Dendritic cell treated with granulocyte-macrophage colony-stimulating factor and Interleukin-4, amounts not matched to agents 40 ng/mL and 50 ng/mL, for 4 days (primary cell): ENCODE results near the gene GRB2.
"Not testable (repeated sequence)": the region's sequence is repeated elsewhere in the genome, so short reads cannot be mapped to it uniquely, and the experiment has no call there.

Experiments
- H3K27ac Mint-ChIP-seq: one replicate; pipeline ENCODE4 v1.8.0; 2022; ENCODE audit warnings: mild to moderate bottlenecking, mixed read lengths
- H3K27me3 Mint-ChIP-seq: one replicate; pipeline ENCODE4 v1.8.0; 2022; ENCODE audit warnings: mild to moderate bottlenecking, mixed read lengths
- H3K36me3 Mint-ChIP-seq: one replicate; pipeline ENCODE4 v1.8.0; 2022; ENCODE audit warnings: low read depth, mixed read lengths
- H3K4me1 Mint-ChIP-seq: one replicate; pipeline ENCODE4 v1.8.0; 2022; ENCODE audit warnings: low read depth, mixed read lengths
- H3K4me3 Mint-ChIP-seq: one replicate; pipeline ENCODE4 v1.8.0; 2022; ENCODE audit warnings: mild to moderate bottlenecking, moderate library complexity, mixed read lengths
- H3K9me3 Mint-ChIP-seq: one replicate; pipeline ENCODE4 v1.8.0; 2022; ENCODE audit warnings: mixed read lengths
- intact Hi-C: fragments of 100-400 bp; cut with micrococcal nuclease; formaldehyde crosslinking; loops from one replicate; pipeline ENCODE4 v1.15.0; 2022

Gene GRB2

DNA sequence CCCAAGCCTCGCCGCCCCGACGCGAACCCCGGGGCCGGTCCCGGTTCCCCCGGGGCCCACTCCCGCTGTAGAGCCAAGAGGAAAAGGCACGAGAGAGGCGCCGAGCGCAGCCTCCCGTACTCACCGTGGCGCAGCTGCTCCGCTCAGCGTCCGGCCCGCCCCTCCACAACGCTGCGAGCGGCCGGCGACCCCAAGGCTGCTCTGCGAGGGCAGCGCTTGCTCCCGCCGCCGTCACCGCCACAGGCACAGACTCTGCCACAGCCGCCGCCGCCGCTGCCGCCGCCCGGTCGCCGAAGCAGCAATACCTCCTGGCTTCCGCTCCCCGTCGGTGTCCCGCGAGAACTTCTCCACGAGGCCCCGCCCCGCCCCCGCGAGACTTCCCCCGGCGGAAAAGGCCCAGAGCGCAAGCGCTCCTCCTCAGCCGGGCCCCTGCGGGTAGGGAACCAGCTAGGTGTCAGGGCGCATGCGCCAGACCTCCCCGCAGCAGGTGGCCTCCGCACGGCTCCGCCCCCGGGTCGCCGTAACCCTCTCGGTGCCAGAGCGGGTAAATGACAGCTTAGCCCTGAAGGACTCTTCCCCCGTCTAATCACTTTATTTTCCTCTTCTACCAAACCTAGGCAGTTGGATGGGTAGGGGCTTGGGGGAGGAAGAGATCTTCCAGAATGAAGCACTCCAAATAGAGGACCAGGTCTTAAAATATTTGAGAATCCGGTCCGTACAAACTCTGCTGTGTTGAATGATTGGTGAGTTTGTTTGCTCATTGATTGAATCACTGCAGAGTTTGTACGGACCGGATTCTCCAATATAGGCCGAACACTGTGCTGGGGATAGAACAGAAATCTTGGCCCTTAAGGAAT, at the start of gene GRB2:
Gene GRB2 (minus strand): TSS at position 314 of the 857 bp plus-strand sequence. CDS start 12,050 bp downstream, outside the sequence.
- no peaks in the 10 kb centered on the region for H3K9me3 Mint-ChIP-seq
- peak within 1 kb of the TSS; percentile 97 for H3K4me3 Mint-ChIP-seq
- H3K27ac Mint-ChIP-seq, result peak within 1 kb of the TSS; percentile 97
- intact Hi-C loops, result loop anchor here (2.0 kb wide), 2 partner anchors 83 to 117 kb away; partner anchors contain the start of gene SLC25A19
- peaks cover 28% of the 10 kb centered on the region for H3K4me1 Mint-ChIP-seq
- H3K36me3 Mint-ChIP-seq, result peaks cover 30% of the 10 kb centered on the region
- no peaks in the 10 kb centered on the region for H3K27me3 Mint-ChIP-seq

DNA sequence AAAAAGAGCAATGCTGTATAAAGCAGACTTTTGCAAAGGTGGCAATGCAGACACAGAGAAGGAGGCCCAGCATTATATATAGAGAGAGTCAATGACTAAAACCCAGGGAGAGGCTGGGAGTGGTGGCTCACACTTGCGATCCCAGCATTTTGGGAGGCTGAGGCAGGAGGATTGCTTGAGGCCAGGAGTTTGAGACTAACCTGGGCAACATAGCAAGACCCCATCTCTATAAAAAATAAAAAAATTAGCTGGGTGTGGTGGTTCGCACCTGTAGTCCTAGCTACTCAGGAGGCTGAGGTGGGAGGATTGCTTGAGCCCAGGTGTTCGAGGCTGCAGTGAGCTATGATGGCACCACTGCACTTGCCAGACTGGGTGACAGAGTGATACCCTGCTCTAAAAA, 49.2 kb upstream of the GRB2 start:
- H3K9me3 Mint-ChIP-seq, intact Hi-C loops, H3K27ac Mint-ChIP-seq, H3K4me3 Mint-ChIP-seq, H3K27me3 Mint-ChIP-seq: not testable (repeated sequence)
- H3K36me3 Mint-ChIP-seq, result peaks cover 10% of the 10 kb centered on the region
- H3K4me1 Mint-ChIP-seq, result peaks cover 35% of the 10 kb centered on the region

DNA sequence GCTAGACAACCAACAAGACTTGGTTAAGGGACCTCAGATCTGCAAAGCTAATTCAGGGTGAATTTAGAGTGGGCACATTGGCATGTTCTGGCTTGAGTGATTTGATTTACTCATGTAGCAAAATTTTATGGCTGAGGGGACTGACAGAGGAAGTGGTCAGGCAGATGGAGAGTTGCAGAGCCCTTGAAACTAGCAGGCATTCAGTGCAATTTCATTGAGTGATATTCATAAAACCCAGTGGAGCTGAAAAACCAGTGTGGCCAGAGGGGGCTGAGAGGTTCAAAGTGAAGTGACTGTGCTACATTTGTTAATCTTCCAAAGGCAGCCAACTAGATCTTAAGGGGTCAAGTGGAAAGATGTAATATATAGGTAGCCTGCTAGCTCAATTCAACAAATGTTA, 48.7 kb upstream of the GRB2 start:
- no peaks in the 10 kb centered on the region for H3K9me3 Mint-ChIP-seq
- H3K27ac Mint-ChIP-seq, result no peak overlapping the region
- H3K27me3 Mint-ChIP-seq, result no peaks in the 10 kb centered on the region
- peaks cover 10% of the 10 kb centered on the region for H3K36me3 Mint-ChIP-seq
- H3K4me3 Mint-ChIP-seq, result no peak overlapping the region
- intact Hi-C loops, result no loop called here
- peaks cover 30% of the 10 kb centered on the region for H3K4me1 Mint-ChIP-seq

DNA sequence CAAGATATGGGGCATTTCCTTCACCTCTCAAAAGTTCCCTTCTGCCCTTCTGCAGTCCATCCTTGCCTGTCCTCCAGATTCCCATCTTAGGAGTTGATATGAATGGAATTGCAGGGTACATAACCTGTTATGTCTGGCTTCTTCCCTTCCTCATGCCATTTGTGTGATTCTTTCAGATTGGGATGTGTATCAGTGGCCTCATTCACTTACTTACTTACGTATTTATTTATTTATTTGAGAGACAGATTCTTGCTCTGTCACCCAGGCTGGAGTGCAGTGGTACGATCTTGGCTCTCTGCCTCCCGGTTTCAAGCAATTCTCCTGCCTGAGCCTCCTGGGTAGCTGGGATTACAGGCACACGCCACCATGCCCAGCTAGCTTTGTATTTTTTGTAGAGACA, 44.8 kb upstream of the GRB2 start:
- peaks cover 8% of the 10 kb centered on the region for H3K4me1 Mint-ChIP-seq
- intact Hi-C loops, result no loop called here
- no peaks in the 10 kb centered on the region for H3K36me3 Mint-ChIP-seq
- H3K27ac Mint-ChIP-seq, result no peak overlapping the region
- H3K27me3 Mint-ChIP-seq, result no peaks in the 10 kb centered on the region
- no peak overlapping the region for H3K4me3 Mint-ChIP-seq
- H3K9me3 Mint-ChIP-seq, result no peaks in the 10 kb centered on the region

- H3K9me3 Mint-ChIP-seq, result no peaks in the 10 kb centered on the region
- H3K27ac Mint-ChIP-seq, result no peak overlapping the region
- no peaks in the 10 kb centered on the region for H3K36me3 Mint-ChIP-seq
- H3K4me3 Mint-ChIP-seq, result no peak overlapping the region
- intact Hi-C loops, result no loop called here
- no peaks in the 10 kb centered on the region for H3K4me1 Mint-ChIP-seq
- no peaks in the 10 kb centered on the region for H3K27me3 Mint-ChIP-seq
Observed at GRCh38 chr17:75447951-75448856, 42.7 kb upstream of the GRB2 start.

- H3K27me3 Mint-ChIP-seq, H3K4me3 Mint-ChIP-seq, H3K4me1 Mint-ChIP-seq, H3K36me3 Mint-ChIP-seq, H3K9me3 Mint-ChIP-seq, intact Hi-C loops, H3K27ac Mint-ChIP-seq: not testable (repeated sequence)
Observed at GRCh38 chr17:75445896-75446295, 40.4 kb upstream of the GRB2 start.

GRCh38 chr17:75445296-75445695, 39.8 kb upstream of the GRB2 start:
- Mint-ChIP-seq H3K4me1 (no peaks in the 10 kb centered on the region), H3K9me3 (no peaks in the 10 kb centered on the region), H3K4me3 (no peak overlapping the region), H3K36me3 (no peaks in the 10 kb centered on the region), H3K27me3 (no peaks in the 10 kb centered on the region), H3K27ac (no peak overlapping the region)
- intact Hi-C loops, result no loop called here

GRCh38 chr17:75442168-75443103, 37.0 kb upstream of the GRB2 start:
- Mint-ChIP-seq H3K27me3 (no peaks in the 10 kb centered on the region), H3K36me3 (no peaks in the 10 kb centered on the region), H3K4me3 (no peak overlapping the region), H3K9me3 (no peaks in the 10 kb centered on the region), H3K4me1 (no peaks in the 10 kb centered on the region), H3K27ac (no peak overlapping the region)
- intact Hi-C loops, result no loop called here

- peaks cover 2% of the 10 kb centered on the region for H3K27me3 Mint-ChIP-seq
- H3K4me1 Mint-ChIP-seq, result peaks cover 4% of the 10 kb centered on the region
- H3K9me3 Mint-ChIP-seq, result no peaks in the 10 kb centered on the region
- no peak overlapping the region for H3K27ac Mint-ChIP-seq
- H3K4me3 Mint-ChIP-seq, result no peak overlapping the region
- intact Hi-C loops, result no loop called here
- no peaks in the 10 kb centered on the region for H3K36me3 Mint-ChIP-seq
Observed at GRCh38 chr17:75440738-75441448, 35.4 kb upstream of the GRB2 start.

DNA sequence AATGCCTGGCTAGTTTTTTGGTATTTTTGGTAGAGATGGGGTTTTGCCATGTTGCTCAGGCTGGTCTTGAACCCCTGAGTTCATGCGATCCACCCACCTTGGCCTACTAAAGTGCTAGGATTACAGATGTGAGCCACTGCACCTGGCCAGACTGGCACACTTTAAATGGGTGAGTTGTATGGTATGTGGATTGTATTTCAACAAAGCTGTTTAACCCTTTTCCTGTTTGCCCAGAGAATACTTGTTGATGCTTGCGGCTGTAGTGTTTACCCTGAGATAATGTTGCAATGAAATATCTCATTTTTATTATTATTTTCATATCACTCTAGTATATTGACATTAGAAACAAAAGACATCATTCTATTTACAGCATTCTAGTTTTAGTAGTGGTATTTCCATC, 33.8 kb upstream of the GRB2 start:
- Mint-ChIP-seq H3K27ac (no peak overlapping the region), H3K9me3 (no peaks in the 10 kb centered on the region), H3K4me3 (no peak overlapping the region), H3K27me3 (peaks cover 5% of the 10 kb centered on the region), H3K36me3 (no peaks in the 10 kb centered on the region), H3K4me1 (peaks cover 5% of the 10 kb centered on the region)
- intact Hi-C loops, result no loop called here

DNA sequence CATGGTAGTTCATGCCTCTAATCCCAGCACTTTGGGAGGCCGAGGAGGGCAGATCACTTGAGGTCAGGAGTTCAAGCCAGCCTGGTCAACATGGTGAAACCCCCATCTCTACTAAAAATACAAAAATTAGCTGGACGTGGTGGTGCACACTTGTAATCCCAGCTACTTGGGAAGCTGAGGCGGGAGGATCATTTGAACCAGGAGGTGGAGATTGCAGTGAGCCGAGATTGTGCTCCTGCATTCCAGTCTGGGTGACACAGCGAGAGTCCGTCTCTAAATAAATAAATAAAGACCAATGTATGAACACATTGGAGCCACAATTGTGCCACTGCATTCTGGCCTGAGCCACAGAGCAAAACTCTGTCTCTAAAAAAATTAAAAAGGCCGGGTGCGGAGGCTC, 31.9 kb upstream of the GRB2 start:
- H3K9me3 Mint-ChIP-seq, H3K36me3 Mint-ChIP-seq, H3K27me3 Mint-ChIP-seq, H3K4me1 Mint-ChIP-seq, H3K4me3 Mint-ChIP-seq, intact Hi-C loops, H3K27ac Mint-ChIP-seq: not testable (repeated sequence)

- intact Hi-C loops, H3K36me3 Mint-ChIP-seq, H3K4me3 Mint-ChIP-seq: not testable (repeated sequence)
Observed at GRCh38 chr17:75434433-75434832, 29.0 kb upstream of the GRB2 start.

DNA sequence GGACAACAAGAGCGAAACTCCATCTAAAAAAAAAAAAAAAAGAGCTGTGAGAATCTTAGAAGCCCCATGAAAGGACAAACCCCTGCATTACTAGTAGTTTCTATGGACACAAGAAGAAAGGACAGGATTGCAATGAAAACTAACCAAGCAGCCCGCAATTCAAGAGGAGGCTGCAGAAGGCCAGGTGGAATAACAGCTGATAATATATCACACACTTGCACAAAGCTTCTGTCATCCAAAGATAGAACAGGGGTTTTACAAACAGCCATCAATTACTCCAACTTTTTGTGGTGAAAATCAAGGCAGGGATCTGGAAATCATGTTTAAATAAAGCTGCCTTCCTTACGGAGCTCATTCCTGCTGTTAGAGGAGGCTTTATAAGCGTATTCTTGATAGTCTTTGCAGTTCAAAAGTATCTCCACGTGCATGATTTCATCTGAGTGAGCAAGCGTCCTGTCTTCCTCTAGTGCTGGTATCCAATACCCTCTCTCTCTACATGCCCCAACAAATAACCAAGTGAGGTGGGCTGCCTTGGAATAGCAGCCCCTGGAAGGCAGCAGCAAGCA, 27.8 kb upstream of the GRB2 start:
- Mint-ChIP-seq H3K36me3 (no peaks in the 10 kb centered on the region), H3K4me1 (peaks cover 17% of the 10 kb centered on the region), H3K4me3 (no peak overlapping the region), H3K27ac (no peak overlapping the region), H3K27me3 (peaks cover 11% of the 10 kb centered on the region), H3K9me3 (no peaks in the 10 kb centered on the region)
- intact Hi-C loops, result no loop called here

More at GRCh38 chr17:75434433-75434832, 29.0 kb upstream of the GRB2 start:
- peaks cover 11% of the 10 kb centered on the region for H3K27me3 Mint-ChIP-seq
- not testable (repeated sequence) for H3K9me3 Mint-ChIP-seq, H3K4me1 Mint-ChIP-seq, H3K27ac Mint-ChIP-seq
